DMS53 treated with DMSO at 0.1 percent for 48 hours (cell line): ENCODE measurements around the gene CYB561.

Experiments used
- DNase-seq: peaks from one replicate; lab custom pipeline; 2025; ENCODE audit not compliant: unreplicated experiment; lab: John Stamatoyannopoulos, UW

CYB561 gene, protein sequence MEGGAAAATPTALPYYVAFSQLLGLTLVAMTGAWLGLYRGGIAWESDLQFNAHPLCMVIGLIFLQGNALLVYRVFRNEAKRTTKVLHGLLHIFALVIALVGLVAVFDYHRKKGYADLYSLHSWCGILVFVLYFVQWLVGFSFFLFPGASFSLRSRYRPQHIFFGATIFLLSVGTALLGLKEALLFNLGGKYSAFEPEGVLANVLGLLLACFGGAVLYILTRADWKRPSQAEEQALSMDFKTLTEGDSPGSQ

GRCh38 chr17:63445954-63446752 is at the start of gene CYB561:
Gene CYB561, minus strand, starts transcription at chr17:63446306. Its CDS starts 8,759 bp downstream, at chr17:63437547.
- DNase-seq = peak; percentile 52

DNA sequence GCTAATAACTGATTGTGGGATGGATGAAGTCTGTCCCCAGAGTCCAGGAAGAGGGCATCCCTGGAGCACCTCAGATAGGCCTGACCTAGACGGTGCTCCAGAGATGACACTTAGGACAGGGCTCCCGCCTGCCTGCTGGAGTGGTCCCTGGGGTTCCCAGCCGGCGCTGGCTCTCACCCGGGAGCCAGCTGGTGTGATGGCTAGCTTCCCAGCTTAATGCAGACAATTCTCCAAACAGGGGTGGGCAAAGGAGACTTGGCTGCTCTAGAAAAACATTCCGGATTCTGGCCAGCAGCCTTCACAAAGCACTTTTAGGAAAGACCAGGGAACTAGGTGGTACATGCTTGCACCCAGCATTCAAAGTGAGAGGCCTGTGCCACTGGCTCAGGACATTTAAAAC is 49.4 kb upstream of the CYB561 start:
- DNase-seq = no peak

DNA sequence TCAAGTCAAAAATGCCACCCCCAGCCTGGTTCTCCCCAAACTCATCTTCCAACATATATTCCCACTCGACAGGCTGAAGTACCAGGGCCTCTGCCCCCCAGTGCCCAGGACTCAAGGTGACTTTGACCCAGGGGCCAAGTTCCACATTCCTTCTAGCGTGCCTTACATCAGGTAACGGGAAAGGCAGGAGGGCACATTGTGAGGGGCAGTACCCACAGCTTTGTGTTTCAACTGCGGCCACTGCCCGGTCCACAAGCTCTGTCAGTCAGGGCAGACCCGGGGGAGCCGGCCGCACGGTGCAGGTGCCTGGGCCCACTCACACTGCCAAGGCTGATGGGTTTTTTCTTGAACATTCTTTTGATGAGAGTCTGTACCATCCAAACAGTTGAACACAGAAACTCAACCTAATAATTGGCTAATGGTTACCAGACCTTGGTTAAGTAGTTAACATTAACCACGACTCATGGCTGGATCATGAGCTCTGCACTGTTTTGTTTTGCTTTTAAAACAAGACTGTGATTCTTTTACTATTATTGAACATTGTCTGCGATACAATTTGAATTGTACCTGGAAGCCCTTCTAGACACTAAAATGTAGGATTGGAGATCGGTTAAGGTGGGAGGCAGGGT is 48.3 kb upstream of the CYB561 start:
- DNase-seq = no peak

DNA sequence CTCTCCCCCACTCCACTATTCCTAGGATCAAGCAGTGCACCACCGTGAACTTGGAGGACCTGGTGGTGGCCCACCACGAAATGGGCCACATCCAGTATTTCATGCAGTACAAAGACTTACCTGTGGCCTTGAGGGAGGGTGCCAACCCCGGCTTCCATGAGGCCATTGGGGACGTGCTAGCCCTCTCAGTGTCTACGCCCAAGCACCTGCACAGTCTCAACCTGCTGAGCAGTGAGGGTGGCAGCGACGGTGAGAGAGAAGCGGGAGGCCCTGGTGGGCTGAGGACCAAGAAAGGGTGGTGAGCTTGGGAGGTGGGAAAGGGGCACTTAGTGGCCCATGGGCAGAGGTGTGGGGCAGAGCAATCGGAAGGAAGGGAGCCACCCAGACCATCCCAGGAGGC is 47.3 kb upstream of the CYB561 start:
- no peak for DNase-seq

- no peak for DNase-seq
Observed at GRCh38 chr17:63492940-63493339, 46.8 kb upstream of the CYB561 start.

GRCh38 chr17:63491977-63492618 is 46.0 kb upstream of the CYB561 start:
- DNase-seq = no peak

GRCh38 chr17:63491413-63491812 is 45.3 kb upstream of the CYB561 start:
- no peak for DNase-seq

DNA sequence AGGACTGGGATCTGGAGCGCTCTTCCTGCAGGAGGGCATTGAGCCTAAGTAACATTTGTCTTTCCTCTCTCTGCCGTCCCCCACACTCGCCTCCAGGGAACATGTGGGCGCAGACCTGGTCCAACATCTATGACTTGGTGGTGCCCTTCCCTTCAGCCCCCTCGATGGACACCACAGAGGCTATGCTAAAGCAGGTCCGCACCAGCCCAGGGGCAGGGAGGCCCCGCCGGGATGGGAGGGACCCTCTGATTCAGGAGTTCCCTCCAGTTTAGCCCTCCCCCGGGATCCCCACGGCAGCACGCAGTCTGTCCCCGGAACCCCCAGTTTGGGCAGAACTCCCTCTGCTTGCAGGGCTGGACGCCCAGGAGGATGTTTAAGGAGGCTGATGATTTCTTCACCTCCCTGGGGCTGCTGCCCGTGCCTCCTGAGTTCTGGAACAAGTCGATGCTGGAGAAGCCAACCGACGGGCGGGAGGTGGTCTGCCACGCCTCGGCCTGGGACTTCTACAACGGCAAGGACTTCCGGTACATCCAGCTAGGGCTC is 44.8 kb upstream of the CYB561 start:
- DNase-seq = no peak

- DNase-seq = no peak
Observed at GRCh38 chr17:63490329-63490728, 44.2 kb upstream of the CYB561 start.

GRCh38 chr17:63489291-63489690 is 43.2 kb upstream of the CYB561 start:
- DNase-seq = no peak

DNA sequence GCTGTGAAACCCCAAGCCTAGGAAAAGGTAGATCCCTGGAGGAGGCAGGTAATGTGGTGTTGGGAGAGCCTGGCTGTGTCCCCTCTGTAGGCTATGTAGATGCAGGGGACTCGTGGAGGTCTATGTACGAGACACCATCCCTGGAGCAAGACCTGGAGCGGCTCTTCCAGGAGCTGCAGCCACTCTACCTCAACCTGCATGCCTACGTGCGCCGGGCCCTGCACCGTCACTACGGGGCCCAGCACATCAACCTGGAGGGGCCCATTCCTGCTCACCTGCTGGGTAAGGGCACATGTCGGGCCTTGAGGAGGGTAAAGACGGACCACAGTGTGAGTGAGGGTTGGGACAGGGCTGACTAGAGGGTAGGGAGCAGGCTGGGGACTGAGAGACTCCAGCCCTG is 42.7 kb upstream of the CYB561 start:
- no peak for DNase-seq

- no peak for DNase-seq
Observed at GRCh38 chr17:63487014-63487339, 40.9 kb upstream of the CYB561 start.

- no peak for DNase-seq
Observed at GRCh38 chr17:63486317-63487013, 40.4 kb upstream of the CYB561 start.

GRCh38 chr17:63483655-63484575 is 37.8 kb upstream of the CYB561 start:
- no peak for DNase-seq

DNA sequence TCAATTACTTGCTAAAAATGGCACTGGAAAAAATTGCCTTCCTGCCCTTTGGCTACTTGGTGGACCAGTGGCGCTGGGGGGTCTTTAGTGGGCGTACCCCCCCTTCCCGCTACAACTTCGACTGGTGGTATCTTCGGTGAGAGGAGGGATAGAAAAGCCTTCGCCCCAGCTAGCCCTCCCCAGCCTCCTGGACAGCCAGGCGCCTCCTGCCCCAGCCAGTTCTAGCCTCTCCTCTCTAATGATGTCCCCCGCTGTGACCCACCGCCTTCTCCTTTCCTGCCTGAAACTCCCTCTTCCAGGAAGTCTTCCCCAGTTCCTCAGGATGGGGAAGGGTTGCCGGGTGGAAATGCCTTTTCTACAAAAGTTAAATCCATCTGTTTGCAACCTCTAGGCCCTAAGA is 36.9 kb upstream of the CYB561 start:
- no peak for DNase-seq

DNA sequence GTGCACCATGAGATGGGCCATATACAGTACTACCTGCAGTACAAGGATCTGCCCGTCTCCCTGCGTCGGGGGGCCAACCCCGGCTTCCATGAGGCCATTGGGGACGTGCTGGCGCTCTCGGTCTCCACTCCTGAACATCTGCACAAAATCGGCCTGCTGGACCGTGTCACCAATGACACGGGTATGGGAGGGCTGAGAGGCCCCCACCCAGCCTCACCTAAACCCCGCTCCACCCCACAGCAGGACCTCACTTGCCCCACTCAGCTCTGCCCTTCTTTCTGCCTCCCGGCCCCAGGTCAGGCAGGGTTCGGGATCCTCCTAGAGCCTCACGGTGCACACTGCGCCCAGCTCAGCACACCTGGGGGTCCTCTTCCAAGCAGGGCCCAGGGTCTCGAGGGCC is 36.4 kb upstream of the CYB561 start:
- no peak for DNase-seq

DNA sequence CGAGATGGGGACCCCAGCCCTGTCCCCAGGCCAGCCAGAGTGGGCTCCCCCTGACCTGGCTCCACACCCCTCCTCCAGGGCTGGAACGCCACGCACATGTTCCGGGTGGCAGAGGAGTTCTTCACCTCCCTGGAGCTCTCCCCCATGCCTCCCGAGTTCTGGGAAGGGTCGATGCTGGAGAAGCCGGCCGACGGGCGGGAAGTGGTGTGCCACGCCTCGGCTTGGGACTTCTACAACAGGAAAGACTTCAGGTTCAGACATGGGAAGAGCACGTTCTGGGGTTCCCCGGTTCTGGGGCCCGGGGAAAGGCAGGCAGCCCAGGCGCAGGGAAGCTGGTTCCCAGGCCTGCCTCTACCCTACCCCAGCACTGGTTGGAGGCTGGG is 35.4 kb upstream of the CYB561 start:
- no peak for DNase-seq

GRCh38 chr17:63480826-63481487 is 34.9 kb upstream of the CYB561 start:
- peak; percentile 60 for DNase-seq

DNA sequence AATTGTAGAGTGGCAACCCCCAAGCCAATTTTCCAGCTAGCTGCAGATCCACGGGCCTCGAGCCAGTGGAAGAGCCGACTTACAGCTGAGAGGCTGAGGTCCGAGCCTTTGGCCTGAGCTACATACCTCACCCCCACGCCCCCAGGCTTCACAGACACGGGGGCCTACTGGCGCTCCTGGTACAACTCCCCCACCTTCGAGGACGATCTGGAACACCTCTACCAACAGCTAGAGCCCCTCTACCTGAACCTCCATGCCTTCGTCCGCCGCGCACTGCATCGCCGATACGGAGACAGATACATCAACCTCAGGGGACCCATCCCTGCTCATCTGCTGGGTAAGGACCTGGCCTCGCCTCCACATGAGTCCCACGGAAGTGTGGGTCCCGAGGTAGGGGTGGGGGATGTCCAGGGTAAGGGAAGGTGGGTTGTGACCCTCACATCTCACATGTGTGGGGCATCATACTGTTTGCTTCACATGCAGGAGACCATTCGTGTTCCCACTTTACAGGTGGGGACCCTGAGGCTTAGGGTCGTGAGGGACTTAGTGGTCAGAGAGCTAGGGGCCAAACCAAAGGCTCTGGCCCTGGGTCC is 34.2 kb upstream of the CYB561 start:
- DNase-seq = no peak
